NCI-H1048 (cell line): ENCODE data around the gene TRPC4AP.

ENCODE experiments used
- DNase-seq: peaks from one replicate; lab custom pipeline; 2025; lab: John Stamatoyannopoulos, UW

Gene TRPC4AP

DNA sequence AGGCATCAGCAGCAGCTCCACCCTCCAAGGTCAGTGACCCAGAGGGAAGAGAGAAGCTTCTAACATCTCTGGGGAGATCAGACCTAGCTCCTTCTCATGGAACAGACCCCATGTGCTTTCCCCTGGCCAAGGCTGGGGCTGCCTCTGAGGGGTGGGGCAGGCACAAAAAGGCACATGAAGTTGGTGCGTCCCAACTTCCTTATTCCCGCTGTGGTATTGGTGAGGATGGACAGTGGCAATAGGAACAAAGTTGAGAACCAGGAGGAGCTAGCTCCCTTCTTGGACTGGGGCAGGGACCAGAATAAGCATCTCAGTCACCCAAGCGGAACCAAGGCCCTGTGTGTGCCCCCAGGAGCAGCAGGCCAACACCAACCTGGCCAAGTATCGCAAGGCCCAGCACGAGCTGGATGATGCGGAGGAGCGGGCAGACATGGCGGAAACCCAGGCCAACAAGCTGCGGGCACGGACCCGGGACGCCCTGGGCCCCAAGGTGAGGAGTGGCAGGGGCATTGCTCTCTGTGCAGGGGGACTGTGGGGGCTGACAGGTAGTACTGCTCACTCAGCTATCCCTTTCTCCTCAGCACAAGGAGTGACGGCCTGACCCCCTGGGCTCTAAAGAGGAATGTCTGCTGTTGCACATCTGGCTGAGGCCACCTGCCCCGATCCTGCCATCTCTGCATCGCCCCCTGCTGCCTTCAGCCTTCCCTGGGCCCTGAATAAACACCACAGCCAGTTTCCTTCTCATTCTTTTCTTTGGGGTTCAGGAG is 90.8 kb downstream of the TRPC4AP start:
- DNase-seq: no peak

DNA sequence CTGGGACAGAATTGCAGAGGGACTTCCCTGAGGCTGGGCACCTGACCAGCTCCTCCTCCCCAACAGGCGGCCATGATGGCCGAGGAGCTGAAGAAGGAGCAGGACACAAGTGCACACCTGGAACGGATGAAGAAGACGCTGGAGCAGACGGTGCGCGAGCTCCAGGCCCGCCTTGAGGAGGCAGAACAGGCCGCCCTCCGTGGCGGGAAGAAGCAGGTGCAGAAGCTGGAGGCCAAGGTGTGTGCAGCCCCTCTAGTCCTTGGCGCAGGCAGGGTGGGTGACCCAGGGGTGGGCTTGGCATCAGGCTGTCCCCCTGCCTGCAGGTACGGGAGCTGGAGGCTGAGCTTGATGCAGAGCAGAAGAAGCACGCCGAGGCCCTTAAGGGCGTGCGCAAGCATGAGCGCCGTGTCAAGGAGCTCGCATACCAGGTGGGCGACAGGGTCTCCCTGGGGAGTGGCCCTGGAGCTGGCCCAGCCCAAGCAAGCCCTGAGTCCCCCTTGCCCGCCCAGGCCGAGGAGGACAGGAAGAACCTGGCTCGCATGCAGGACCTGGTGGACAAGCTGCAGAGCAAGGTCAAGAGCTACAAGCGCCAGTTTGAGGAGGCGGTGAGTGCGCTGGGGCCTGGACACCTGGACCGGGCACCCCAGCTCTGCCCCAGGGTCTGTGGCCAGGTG is 91.5 kb downstream of the TRPC4AP start:
- DNase-seq: no peak

DNA sequence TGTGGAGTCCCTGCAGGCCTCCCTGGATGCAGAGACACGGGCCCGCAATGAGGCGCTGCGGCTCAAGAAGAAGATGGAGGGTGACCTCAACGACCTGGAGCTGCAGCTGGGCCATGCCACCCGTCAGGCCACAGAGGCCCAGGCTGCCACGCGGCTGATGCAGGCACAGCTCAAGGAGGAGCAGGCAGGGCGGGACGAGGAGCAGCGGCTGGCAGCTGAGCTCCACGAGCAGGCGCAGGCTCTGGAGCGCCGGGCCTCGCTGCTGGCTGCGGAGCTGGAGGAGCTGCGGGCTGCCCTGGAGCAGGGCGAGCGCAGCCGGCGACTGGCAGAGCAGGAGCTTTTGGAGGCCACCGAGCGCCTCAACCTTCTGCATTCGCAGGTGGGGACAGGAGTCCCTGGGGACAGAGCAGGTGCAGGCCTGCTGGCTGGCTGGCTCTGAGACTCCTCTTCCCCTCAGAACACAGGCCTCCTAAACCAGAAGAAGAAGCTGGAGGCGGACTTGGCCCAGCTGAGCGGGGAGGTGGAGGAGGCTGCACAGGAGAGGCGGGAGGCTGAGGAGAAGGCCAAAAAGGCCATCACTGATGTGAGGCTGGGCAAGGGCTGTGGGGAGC is 92.2 kb downstream of the TRPC4AP start:
- DNase-seq: no peak

DNA sequence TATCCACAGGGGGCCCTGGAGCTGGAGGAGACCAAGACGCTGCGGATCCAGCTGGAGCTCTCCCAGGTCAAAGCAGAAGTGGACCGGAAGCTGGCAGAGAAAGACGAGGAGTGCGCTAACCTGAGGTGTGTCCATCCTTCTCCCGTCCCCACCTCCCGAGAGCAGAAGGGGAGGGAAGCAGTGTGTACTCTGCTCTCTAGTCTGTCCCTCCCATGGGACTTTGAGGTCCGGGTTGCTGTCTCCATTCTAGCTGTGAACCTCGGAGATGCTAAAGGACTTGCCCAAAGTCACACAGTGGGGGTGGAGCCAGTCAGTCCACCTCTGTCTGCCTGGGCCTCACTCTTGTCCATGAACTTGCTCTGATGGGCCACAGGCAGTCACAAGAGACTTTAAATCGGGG is 92.8 kb downstream of the TRPC4AP start:
- no peak for DNase-seq

DNA sequence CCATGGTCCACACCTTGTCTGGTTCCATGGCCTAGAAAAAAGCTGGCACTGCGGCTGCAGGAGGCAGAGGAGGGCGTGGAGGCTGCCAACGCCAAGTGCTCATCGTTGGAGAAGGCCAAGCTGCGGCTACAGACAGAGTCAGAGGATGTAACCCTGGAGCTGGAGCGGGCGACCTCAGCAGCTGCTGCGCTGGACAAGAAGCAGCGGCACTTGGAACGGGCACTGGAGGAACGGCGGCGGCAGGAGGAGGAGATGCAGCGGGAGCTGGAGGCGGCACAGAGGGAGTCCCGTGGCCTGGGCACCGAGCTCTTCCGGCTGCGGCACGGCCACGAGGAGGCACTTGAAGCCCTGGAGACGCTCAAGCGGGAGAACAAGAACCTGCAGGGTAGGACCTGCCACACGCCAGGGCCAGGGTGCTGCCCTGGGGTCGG is 93.6 kb downstream of the TRPC4AP start:
- DNase-seq: no peak

- no peak for DNase-seq
Measured at GRCh38 chr20:34998331-34998950, 94.2 kb downstream of the TRPC4AP start.

DNA sequence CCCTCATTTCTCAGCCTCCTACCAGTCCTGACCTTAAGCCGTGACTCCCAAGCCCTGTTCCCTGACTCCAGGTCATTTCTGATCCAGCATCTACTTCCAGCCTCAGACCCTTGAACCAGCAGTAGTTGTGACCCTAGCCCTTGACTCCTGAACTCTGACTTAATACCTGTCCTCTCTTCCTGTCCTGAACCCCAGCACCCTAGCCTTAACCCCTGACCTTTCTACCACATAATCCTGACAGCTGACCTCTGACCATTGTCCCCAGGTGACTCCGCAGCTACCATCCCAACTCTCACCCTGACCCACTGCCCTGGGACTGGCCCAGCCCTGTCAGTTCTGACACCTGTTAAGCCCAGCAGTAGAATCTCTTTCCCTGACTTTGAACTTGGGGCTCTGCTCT is 94.8 kb downstream of the TRPC4AP start:
- no peak for DNase-seq

DNA sequence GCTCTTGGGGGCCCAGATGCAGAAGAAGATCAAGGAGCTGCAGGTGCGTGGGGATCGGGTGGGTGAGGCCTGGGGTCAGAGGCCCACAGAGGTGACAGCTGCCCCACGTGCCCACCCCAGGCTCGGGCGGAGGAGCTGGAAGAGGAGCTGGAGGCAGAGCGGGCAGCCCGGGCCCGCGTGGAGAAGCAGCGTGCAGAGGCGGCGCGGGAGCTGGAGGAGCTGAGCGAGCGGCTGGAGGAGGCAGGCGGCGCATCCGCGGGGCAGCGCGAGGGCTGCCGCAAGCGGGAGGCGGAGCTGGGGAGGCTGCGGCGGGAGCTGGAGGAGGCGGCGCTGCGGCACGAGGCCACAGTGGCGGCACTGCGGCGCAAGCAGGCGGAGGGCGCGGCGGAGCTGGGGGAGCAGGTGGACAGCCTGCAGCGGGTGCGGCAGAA is 95.5 kb downstream of the TRPC4AP start:
- no peak for DNase-seq

DNA sequence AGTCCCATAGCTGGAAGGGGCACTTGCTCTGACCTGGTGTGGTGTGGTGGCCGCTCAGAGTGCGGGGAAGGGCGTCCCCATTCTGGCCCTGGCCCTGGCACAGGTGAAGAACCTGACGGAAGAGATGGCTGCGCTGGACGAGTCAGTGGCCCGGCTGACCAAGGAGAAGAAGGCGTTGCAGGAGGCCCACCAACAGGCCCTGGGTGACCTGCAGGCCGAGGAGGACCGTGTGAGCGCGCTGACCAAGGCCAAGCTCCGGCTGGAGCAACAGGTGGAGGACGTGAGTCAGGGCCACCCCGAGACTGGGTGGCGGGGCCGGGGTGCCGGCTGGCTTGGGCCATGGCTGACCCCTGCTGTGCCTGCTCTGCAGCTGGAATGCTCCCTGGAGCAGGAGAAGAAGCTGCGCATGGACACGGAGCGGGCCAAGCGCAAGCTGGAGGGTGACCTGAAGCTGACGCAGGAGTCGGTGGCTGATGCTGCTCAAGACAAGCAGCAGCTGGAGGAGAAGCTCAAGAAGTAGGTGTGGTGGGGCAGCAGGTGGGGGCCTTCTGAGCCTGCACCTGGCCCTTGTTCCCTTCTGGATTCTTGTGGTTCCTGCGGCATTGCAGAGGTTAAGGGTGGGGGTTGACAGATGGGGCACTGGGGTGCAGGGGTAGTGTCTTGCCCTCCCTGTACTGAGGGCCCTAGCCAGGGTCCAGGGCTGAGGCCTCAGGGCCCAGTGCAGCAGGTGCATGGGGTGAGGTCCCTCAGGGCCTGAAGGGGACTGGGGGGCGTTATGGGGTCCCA is 96.2 kb downstream of the TRPC4AP start:
- no peak for DNase-seq

GRCh38 chr20:34995696-34996095 is 96.9 kb downstream of the TRPC4AP start:
- DNase-seq: no peak

GRCh38 chr20:34995192-34995591 is 97.4 kb downstream of the TRPC4AP start:
- DNase-seq: no peak

DNA sequence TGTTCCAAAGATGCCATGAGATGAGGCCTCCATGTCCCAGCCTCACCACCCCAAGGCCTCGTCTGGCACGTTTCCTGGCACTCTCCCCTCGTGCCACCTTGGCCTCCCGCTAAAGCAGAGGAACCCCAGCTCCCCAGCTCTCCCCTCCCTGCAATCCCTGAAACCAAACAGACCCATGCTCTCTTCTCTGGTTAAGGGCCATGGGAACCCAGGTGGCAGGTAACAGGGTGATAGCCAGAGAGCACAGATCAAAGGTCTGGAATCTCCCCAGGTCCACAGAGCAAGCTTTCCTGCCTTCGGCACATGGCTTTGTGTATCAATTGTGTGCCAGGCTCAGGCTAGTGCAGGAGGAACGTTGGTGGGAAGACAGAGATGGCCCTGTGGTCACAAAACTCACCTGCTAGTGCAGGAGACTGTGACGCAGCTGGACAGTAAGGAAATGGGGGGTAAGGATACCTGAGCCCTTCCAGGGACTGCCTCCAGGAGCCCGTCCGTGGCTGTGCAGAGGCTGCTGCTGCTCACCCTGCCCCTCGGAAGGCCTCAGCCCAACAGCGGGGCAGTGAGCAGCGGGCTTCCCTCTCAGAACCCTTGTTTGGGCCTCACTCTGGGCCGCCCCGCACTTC is 98.0 kb downstream of the TRPC4AP start:
- no peak for DNase-seq

GRCh38 chr20:34993941-34994508 is 98.6 kb downstream of the TRPC4AP start:
- no peak for DNase-seq

GRCh38 chr20:34992751-34993417 is 99.7 kb downstream of the TRPC4AP start:
- DNase-seq: no peak

GRCh38 chr20:34990661-34991214 is 101.9 kb downstream of the TRPC4AP start:
- no peak for DNase-seq

- DNase-seq: no peak
Measured at GRCh38 chr20:34990231-34990630, 102.4 kb downstream of the TRPC4AP start.

- no peak for DNase-seq
Measured at GRCh38 chr20:34989670-34990069, 102.9 kb downstream of the TRPC4AP start.

DNA sequence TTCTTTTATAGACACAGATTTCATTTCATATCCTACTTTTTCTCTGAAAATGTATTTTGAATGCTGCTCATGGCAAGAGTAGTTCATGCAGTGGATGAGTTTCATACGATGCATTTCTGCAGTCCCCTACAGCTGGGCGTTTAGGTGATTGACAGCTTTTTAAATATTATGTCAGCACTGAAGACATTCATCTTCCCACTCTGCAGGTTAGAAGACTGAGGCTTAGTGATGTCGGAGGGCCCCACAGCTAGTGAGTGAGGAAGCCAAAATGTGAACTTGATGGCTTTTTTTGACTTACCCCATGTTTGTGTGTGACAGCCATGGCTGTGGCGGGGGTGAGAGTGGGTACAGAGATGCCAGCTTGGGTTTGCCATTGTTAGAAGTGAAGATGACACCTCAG is 103.5 kb downstream of the TRPC4AP start:
- DNase-seq: no peak

DNA sequence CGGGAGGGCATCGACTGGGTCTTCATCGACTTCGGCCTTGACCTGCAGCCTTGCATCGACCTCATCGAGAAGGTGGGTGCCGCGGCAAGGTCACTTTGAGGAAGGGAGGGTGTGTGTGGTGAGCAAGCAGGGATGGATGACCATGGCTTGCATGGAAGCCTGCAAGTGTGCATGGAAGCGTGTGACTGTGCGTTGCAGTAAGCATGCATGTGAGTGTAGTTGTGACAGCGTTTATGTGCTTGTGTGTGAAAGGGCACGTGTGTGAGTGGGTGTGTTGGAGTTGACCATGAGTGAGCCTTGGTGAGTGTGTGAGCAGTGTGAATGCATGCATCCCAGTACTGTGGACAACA is 104.4 kb downstream of the TRPC4AP start:
- no peak for DNase-seq
